ENCODE results near the gene ARID1B. TPM values are rescaled to one million over a fixed set of nuclear protein-coding genes. Genes with fewer than 3 reads are reported as not detected.

Gene ARID1B
- total and polyA plus RNA-seq, 8 donors: 16.2 to 68.0 (median 42.5) TPM

DNA sequence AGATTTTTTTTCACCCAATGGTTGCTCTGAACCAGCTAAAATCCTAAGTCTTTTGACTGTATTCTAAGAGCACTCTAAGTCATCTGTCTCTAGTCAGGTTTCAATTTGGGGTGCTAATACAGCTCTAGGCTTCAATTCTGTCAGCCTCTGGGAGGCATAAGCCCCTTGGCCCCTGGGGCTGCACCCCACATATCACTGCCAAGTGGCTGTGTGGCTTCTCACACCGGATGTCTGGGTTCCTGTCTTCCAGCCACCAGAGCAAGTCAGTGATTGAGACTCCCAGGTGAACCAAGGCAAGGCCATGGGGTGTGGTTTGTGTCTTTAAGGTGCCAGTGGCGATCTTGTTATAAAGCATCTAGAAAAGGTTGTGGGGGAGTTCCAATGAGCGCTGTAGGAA is 409.6 kb downstream of the ARID1B start:
- FAIRE-seq: no peak
- no peak for DNase-seq
- 53 to 62% methylated on average over 3 of the region's 3 CpGs for WGBS, 2 donors
- Histone ChIP-seq H3K4me1 (peaks cover 0 to 16% (median 11%) of the 10 kb centered on the region in 3 donors), H3K27ac (peak overlapping the region in 2 of 4 donors; percentile 19 to 22), H3K4me3 (no peak overlapping the region), H3K36me3 (peaks cover 0 to 25% (median 22%) of the 10 kb centered on the region in 3 donors), H3K9me3 (no peaks in the 10 kb centered on the region), H3K27me3 (no peaks in the 10 kb centered on the region)
- intact Hi-C loops (cut with DNase I): loop anchor here in 1 of 3 donors (10.0 kb wide), 1 partner anchor 152 kb away; no protein-coding TSS in a partner anchor
- TF ChIP-seq, protein P1, sequence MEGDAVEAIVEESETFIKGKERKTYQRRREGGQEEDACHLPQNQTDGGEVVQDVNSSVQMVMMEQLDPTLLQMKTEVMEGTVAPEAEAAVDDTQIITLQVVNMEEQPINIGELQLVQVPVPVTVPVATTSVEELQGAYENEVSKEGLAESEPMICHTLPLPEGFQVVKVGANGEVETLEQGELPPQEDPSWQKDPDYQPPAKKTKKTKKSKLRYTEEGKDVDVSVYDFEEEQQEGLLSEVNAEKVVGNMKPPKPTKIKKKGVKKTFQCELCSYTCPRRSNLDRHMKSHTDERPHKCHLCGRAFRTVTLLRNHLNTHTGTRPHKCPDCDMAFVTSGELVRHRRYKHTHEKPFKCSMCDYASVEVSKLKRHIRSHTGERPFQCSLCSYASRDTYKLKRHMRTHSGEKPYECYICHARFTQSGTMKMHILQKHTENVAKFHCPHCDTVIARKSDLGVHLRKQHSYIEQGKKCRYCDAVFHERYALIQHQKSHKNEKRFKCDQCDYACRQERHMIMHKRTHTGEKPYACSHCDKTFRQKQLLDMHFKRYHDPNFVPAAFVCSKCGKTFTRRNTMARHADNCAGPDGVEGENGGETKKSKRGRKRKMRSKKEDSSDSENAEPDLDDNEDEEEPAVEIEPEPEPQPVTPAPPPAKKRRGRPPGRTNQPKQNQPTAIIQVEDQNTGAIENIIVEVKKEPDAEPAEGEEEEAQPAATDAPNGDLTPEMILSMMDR (IDR thresholded peaks at IDR 0.05): no peak
- ATAC-seq: no peak

DNA sequence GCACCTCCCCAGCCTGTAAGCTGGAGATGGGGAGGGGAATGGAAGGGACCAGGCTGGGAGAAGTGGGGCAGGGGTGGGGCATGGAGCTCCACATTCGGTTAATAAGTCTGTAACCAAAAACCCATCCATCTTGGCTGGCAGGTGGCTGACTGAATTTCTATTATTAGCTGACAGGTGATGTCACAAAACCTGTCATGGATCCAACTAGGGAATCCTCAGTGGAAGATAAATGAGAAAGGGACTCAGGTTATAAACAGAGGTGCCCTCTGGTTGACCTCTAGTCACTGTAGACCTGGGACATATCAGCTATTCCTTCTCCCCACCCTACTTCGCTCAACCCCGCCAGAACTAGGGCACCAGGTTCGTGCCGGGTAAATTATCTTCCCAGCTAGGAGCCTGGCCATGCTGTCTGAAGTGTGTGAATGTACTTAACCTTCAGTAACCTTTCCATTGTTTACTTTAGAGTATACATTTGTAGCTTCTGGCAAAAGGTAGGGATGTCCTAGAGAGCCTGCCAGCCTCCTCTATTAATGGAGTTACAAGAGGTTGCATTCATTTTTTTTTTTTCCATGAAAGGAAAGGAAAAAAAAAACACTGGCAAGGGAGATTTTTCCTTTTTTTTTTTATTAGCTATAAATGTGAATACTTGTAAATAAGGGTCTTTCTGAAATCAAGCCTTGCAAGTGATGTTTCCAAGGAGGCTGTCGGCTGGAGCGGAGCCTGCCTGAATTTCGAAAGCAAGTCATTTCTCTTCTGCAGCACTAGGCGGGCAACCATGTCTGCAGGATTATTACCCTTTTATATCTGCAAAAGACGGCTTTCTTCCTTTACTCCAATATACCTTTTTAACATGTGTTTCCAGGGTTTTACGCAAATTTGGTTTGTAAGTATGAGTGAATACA is 410.3 kb downstream of the ARID1B start:
- DNase-seq (peak in 2 of 6 donors; percentile 24 to 35), ATAC-seq (peak; percentile 55 to 82 (median 78)), FAIRE-seq (no peak)
- H3K27ac ChIP-seq: peak overlapping the region in 2 of 4 donors; percentile 19 to 22
- no peak overlapping the region for H3K4me3 ChIP-seq
- peaks cover 0 to 22% (median 22%) of the 10 kb centered on the region in 3 donors for H3K36me3 ChIP-seq
- intact Hi-C loops (cut with DNase I): loop anchor here in 1 of 3 donors (10.0 kb wide), 1 partner anchor 153 kb away; no protein-coding TSS in a partner anchor
- TF ChIP-seq, protein P1 (IDR thresholded peaks at IDR 0.05): no peak
- H3K27me3 ChIP-seq: no peaks in the 10 kb centered on the region
- 42 to 45% methylated on average over 11 of the region's 11 CpGs for WGBS, 2 donors
- H3K4me1 ChIP-seq: peaks cover 0 to 16% (median 11%) of the 10 kb centered on the region in 3 donors
- no peaks in the 10 kb centered on the region for H3K9me3 ChIP-seq

DNA sequence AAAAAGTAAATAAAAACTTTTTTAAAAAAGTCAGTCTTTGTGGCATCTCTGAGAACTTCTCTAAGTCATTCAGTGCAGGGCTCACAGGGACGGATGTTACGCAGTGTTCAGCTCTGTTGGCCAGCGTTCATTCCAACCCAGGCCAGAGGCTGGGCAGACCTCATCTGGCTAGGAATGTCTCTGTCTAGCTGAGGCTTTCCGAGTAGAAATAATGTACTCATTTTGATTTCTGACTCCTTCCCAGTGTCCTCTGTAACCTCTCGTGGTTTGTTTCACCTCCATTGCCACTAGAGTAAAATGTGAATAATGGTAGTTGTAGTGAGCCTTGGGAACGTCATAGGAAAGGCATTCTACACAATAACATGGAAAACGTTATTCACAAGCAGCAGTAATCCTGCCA is 411.0 kb downstream of the ARID1B start:
- TF ChIP-seq, protein P1 (IDR thresholded peaks at IDR 0.05): no peak
- DNase-seq: no peak
- ATAC-seq: no peak
- H3K36me3 ChIP-seq: peaks cover 0 to 22% (median 18%) of the 10 kb centered on the region in 3 donors
- no peaks in the 10 kb centered on the region for H3K9me3 ChIP-seq
- H3K27me3 ChIP-seq: no peaks in the 10 kb centered on the region
- WGBS, 2 donors: 84 to 86% methylated on average over 7 of the region's 7 CpGs
- intact Hi-C loops (cut with DNase I): loop anchor here in 1 of 3 donors (10.0 kb wide), 1 partner anchor 153 kb away; no protein-coding TSS in a partner anchor
- H3K4me1 ChIP-seq: peaks cover 0 to 16% (median 11%) of the 10 kb centered on the region in 3 donors
- H3K4me3 ChIP-seq: no peak overlapping the region
- no peak for FAIRE-seq
- H3K27ac ChIP-seq: no peak overlapping the region

DNA sequence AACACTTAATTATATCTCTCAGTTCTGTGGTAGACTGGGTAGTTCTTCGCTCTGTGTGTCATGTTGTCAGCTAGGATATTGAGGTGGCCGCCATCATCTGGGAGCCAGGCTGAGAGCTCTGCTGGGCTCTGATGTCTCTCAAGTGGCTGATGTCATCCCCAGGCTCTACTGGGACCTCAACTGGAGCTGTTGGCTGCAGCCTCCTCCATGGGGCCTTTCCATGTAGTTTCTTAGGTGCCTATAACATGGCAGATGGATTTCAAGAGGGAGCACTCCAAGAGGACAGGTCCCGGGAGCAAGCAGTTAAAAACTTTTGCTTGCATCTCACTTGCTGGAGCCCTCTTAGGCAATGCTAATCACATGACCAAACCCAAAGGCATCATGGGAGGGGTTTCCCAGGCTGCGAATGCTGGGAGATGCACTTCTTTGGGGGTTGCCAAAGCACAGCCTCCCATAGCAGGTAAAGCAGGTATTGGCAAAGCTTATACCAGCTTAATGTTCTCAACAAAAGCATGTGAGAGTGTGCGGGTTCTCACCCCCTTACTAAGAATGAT is 416.3 kb downstream of the ARID1B start:
- intact Hi-C loops (cut with DNase I): no loop called here
- no peak overlapping the region for H3K27ac ChIP-seq
- no peak for DNase-seq
- H3K27me3 ChIP-seq: no peaks in the 10 kb centered on the region
- ATAC-seq: no peak
- H3K4me3 ChIP-seq: no peak overlapping the region
- TF ChIP-seq, protein P1 (IDR thresholded peaks at IDR 0.05): no peak
- peaks cover 0 to 27% (median 12%) of the 10 kb centered on the region in 3 donors for H3K36me3 ChIP-seq
- H3K9me3 ChIP-seq: no peaks in the 10 kb centered on the region
- peaks cover 0 to 11% (median 7%) of the 10 kb centered on the region in 3 donors for H3K4me1 ChIP-seq
- 95 to 97% methylated on average over 5 of the region's 5 CpGs for WGBS, 2 donors
- FAIRE-seq: no peak

Data from pancreas (tissue), 10 donors.